ENCODE measurements around the gene KRT76.
"Not testable (repeated sequence)": the region's sequence is repeated elsewhere in the genome, so short reads cannot be mapped to it uniquely, and the experiment has no call there.

The KRT76 gene

GRCh38 chr12:52796839-52797528 lies 19.8 kb upstream of the KRT76 start:
- DNase-seq, result no peak
- TF ChIP-seq, protein P1, sequence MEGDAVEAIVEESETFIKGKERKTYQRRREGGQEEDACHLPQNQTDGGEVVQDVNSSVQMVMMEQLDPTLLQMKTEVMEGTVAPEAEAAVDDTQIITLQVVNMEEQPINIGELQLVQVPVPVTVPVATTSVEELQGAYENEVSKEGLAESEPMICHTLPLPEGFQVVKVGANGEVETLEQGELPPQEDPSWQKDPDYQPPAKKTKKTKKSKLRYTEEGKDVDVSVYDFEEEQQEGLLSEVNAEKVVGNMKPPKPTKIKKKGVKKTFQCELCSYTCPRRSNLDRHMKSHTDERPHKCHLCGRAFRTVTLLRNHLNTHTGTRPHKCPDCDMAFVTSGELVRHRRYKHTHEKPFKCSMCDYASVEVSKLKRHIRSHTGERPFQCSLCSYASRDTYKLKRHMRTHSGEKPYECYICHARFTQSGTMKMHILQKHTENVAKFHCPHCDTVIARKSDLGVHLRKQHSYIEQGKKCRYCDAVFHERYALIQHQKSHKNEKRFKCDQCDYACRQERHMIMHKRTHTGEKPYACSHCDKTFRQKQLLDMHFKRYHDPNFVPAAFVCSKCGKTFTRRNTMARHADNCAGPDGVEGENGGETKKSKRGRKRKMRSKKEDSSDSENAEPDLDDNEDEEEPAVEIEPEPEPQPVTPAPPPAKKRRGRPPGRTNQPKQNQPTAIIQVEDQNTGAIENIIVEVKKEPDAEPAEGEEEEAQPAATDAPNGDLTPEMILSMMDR (IDR thresholded peaks at IDR 0.05), result no peak
- no peaks in the 10 kb centered on the region for H3K36me3 Mint-ChIP-seq (ENCODE audit: low read depth)
- H3K9me3 Mint-ChIP-seq, result no peaks in the 10 kb centered on the region
- no peaks in the 10 kb centered on the region for H3K4me1 Mint-ChIP-seq
- H3K27ac Mint-ChIP-seq, result no peak overlapping the region
- H3K4me3 Mint-ChIP-seq, result no peak overlapping the region
- peaks cover 28% of the 10 kb centered on the region for H3K27me3 Mint-ChIP-seq (ENCODE audit: low read depth, poor library complexity)

- TF ChIP-seq, protein P1 (IDR thresholded peaks at IDR 0.05), result no peak
- H3K9me3 Mint-ChIP-seq, result no peaks in the 10 kb centered on the region
- H3K36me3 Mint-ChIP-seq (ENCODE audit: low read depth), result no peaks in the 10 kb centered on the region
- DNase-seq, result no peak
- no peaks in the 10 kb centered on the region for H3K4me1 Mint-ChIP-seq
- peaks cover 29% of the 10 kb centered on the region for H3K27me3 Mint-ChIP-seq (ENCODE audit: low read depth, poor library complexity)
- no peak overlapping the region for H3K27ac Mint-ChIP-seq
- H3K4me3 Mint-ChIP-seq, result no peak overlapping the region
Observed at GRCh38 chr12:52796429-52796794, 19.3 kb upstream of the KRT76 start.

- H3K4me3 Mint-ChIP-seq, result no peak within 1 kb of the TSS
- no peaks in the 10 kb centered on the region for H3K36me3 Mint-ChIP-seq (ENCODE audit: low read depth)
- H3K4me1 Mint-ChIP-seq, result no peaks in the 10 kb centered on the region
- H3K9me3 Mint-ChIP-seq, result no peaks in the 10 kb centered on the region
- TF ChIP-seq, protein P1 (IDR thresholded peaks at IDR 0.05), result no peak
- no peak for DNase-seq
- no peak within 1 kb of the TSS for H3K27ac Mint-ChIP-seq
- peaks cover 26% of the 10 kb centered on the region for H3K27me3 Mint-ChIP-seq (ENCODE audit: low read depth, poor library complexity)
Observed at GRCh38 chr12:52795694-52796428, 18.7 kb upstream of the KRT76 start, which contains the start of gene KRT3. KRT3 (minus strand) TSS chr12:52796117; CDS start chr12:52796042, 75 bp downstream.

GRCh38 chr12:52795332-52795674 lies 18.2 kb upstream of the KRT76 start:
- H3K4me3 Mint-ChIP-seq; H3K9me3 Mint-ChIP-seq; H3K4me1 Mint-ChIP-seq; H3K27ac Mint-ChIP-seq; DNase-seq; H3K36me3 Mint-ChIP-seq (ENCODE audit: low read depth): not testable (repeated sequence)
- peaks cover 32% of the 10 kb centered on the region for H3K27me3 Mint-ChIP-seq (ENCODE audit: low read depth, poor library complexity)

DNA sequence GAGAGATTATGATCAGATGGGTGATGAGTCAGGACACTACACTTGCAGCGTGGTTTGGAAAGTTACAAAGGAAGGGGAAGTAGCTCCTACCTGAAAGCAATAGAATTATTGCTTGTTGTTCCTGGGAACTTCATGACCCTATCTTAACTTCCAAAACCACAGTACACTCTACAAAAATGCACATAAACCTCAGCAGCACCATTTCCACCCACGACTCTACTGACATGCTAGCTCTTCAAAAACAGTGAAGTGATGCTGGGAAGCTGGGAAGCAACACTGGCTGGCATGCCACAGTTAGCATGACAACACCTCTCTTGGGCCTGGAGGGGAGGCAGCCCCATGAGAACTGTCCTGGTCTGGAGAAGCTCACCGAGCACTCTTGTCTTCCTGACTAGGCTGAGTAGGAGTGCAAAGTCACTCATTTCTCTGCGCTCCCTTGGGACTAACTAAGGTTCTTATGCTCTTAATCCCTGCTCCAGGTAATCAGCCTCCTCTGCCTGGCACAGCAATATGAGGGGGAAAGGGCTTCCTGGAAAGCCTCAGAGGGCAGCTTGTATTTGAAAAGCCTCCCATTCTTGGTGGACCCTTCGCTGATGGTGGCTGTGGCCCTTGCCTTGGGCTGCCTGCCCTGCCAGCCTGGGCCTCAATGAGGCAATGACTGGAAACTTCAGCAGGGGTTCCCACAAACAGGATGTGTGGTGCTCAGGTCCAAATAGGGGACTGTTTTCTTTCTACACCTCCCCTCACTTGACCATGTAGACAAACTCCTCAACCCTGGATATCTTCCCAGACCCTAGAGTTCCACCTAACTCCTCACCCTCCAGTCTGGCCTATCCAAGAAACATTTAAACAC lies 17.6 kb upstream of the KRT76 start:
- no peak overlapping the region for H3K4me3 Mint-ChIP-seq
- no peak for DNase-seq
- no peaks in the 10 kb centered on the region for H3K4me1 Mint-ChIP-seq
- H3K9me3 Mint-ChIP-seq, result no peaks in the 10 kb centered on the region
- TF ChIP-seq, protein P1 (IDR thresholded peaks at IDR 0.05), result no peak
- H3K36me3 Mint-ChIP-seq (ENCODE audit: low read depth), result no peaks in the 10 kb centered on the region
- no peak overlapping the region for H3K27ac Mint-ChIP-seq
- peaks cover 38% of the 10 kb centered on the region for H3K27me3 Mint-ChIP-seq (ENCODE audit: low read depth, poor library complexity)
